KBM-7 (cell line): ENCODE results near the gene EIF4G1.
A peak's percentile ranks its signal among the peaks of the same experiment; 100 is the strongest.

Experiments used
- DNase-seq: peaks from one replicate; pipeline ENCODE4 v3.0.0-alpha.2; 2015
- in situ Hi-C: fragments of 300-500 bp; cut with MboI; formaldehyde crosslinking; loops from 2 replicates; pipeline ENCODE4 v1.14.3; 2020; ENCODE audit warnings: low sequenced_read_pairs, low pct_unique_long_range_greater_than_20kb, mixed read lengths

EIF4G1 gene

DNA sequence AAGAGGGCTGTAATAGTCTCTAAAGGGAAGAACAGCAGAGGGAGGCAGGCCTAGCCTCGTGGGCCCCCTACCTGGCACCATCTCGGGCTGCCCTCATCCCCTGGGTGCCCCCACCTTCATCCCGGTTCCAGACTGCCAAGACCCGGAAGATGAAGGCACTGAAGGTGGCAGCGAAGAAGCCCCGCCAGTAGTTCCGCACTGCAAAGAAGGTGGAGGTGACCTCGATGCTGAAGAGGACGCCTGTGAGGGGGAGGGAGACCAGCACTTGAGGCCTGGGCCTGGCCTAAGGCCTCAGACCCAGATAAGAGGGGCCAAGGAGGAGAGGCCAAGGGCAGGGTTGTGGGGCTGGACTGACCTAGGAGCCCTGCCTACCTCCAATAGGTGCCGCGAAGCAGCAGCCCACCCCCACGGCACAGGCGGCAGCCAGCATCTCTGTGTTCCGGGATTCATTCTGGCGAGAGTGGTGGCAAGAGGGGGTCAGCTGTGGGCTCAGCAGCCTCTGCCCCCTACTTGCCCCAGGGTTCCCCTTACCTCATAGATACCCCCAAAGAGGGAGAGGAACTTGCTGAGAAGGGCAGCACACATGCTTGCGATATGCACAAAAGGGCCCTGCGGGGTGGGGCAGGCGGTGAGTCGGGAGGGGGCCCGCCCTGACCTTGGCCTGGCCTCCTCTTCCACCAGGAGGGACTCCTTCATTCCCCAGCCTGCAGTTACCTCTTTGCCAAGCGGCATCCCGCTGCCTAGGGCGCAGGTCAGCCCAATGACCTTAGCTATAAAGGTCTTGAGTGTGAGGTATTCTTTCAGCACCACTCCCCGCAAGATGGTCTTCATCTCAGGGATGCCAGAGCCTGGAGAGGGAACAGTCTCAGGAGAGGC is 43.1 kb downstream of the EIF4G1 start:
- in situ Hi-C loops = loop anchor here (25.0 kb wide), 1 partner anchor 405 kb away; no protein-coding TSS in a partner anchor
- DNase-seq = no peak

DNA sequence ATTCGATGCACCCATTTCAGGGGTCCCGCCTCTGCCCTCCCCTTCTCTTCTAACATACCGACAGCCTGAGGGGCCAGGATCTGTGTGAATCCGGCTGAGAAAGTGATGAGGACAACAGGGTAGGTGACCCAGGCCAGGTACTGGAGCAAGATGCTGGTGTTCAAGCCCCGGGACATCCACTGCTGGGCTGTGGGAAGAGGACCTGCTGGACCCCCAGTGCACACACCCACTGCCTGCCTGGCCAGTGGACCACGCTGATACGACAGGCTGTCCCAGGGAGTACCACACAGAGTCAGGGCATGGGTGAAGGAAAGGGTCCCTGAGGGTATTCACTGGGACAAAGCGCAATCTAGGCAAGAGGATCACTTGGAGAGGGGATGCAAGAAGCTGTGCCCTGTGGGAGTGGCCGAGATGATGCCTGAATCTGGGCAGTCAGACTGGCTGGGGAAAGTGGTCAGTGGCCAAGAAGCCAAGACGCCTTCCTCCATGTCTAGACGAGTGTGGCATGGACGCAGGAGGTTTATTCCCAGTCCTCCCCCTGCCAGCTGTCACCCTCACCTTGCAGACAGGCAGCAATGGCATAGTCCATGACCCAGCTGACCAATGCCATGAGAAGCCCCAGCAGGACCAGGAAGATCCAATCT is 43.8 kb downstream of the EIF4G1 start:
- no peak for DNase-seq
- in situ Hi-C loops = loop anchor here (25.0 kb wide), 1 partner anchor 404 kb away; no protein-coding TSS in a partner anchor

GRCh38 chr3:184358921-184359350 is 44.5 kb downstream of the EIF4G1 start:
- no peak for DNase-seq
- in situ Hi-C loops = loop anchor here (25.0 kb wide), 1 partner anchor 403 kb away; no protein-coding TSS in a partner anchor

DNA sequence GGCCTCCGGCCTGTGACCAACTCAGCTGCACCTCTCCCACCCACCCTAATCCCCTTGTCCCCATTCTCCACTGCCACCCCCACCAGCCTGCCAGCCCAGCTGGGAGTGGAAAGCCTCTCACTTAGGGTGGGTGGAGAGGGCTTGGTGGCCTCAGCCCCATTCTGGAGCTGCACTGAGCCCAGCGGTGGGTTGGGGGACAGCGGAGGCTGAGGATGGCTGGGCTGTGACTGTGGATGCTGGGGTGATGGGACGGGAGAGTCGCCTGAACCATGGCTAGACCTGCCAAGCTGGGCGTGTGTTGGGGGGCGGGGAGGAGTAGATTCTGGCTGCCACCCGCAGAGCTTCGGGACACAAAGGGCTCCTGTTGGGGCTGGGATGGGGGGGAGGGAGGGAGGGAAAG is 45.2 kb downstream of the EIF4G1 start:
- in situ Hi-C loops = loop anchor here (25.0 kb wide), 1 partner anchor 403 kb away; no protein-coding TSS in a partner anchor
- no peak for DNase-seq

DNA sequence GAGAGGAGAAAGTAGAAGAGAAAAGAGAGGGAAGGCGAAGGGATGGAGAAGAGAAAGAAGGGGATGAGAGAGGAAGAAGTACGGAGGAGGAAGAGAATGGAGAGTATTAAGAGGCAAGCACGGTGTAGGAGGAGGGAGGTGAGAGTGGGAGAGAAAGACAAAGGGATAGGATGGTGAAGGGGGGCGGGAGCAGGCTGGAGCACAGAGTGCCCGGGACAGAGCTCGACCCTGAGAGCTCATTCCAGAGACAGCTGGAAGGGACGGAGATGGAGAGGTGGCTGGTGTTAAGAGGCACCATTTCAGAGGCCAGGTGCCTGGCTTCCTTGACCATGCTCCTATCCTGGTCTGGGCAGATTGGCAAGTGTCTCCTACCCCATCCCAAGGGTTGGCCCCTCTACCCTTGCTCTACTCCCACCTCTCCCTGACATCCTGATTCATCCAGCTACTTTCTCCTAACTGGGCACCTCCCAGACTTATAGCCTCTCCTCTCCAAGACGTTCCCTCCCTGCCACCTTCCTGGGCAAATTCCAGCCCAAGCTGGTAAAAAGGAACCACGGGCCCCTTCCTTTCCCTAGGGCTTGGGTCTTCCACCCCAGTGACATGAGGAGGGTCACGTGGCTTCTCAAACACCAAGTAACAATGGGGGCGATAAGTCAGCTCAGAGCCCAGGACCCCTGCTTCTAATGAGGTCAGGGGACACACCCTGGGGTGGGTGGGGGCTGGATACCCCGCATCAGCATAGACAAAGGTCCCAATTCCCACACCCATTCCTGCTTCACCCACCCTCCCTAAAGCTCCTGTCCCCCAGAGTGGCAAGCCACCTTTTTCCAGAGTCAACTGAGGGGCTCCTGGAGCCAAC is 45.9 kb downstream of the EIF4G1 start:
- DNase-seq = no peak
- in situ Hi-C loops = loop anchor here (25.0 kb wide), 1 partner anchor 402 kb away; no protein-coding TSS in a partner anchor

DNA sequence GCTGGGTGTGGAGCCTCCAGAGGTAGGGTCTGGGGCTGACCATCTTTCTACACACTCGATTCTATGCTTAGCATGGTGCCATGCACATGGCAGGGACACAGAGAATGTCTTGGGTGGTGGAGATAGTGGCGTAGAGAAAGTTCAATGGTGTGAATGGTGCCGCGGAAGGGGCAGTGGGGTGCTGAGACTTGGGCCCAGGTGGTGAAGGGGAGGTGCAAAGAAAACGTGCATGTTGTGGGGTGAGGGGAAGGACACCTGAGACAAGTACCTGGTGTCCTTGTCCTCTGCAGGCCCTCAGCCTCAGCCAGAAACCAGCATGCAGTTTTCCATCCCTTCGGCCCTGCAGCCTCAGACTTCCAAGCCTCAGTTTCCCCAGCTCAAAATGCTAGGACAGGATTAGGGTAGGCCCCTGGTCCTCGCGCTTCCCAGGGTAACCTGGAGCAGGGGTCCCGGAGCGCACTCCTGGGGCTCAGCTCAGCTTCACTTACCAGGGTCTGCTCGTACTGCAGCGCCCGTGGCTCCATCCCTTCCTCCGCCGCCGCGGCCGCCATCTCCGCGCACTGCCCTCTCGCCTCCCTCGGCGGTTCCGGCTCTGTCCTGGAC is 46.6 kb downstream of the EIF4G1 start:
- no peak for DNase-seq
- in situ Hi-C loops = loop anchor here (25.0 kb wide), 1 partner anchor 401 kb away; no protein-coding TSS in a partner anchor

DNA sequence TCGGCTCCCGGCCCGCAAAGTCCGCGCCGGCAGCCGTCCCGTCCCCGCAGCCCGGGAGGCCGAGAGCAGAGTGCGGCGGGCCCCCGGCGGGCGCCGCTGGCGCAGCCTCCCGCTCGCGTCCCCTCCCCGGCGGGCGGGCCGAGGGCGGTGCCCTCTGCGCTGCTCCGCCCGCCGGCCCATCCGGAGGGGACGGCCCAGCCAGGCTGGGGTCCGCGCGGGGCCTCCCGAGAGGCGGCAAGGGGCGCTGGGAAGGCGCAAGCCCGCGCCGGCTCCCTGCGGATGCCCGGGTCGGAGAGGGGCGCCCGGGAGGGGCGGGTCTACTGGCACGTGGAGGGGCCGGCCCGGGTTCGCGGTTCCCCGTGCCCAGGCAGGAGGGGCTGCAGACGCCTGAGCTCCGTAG is 47.1 kb downstream of the EIF4G1 start, which contains the start of the genes CLCN2 and POLR2H:
Gene CLCN2 (minus strand): TSS at position 74 of the 400 bp plus-strand sequence. CDS start 126 bp downstream, outside the sequence.
Gene POLR2H (plus strand): TSS at position 179 of the 400 bp plus-strand sequence. CDS start 1,783 bp downstream, outside the sequence.
- DNase-seq = no peak
- in situ Hi-C loops = loop anchor here (25.0 kb wide), 1 partner anchor 401 kb away; no protein-coding TSS in a partner anchor

GRCh38 chr3:184361932-184362667 is 47.7 kb downstream of the EIF4G1 start:
- peak; percentile 60 for DNase-seq
- in situ Hi-C loops = loop anchor here (25.0 kb wide), 1 partner anchor 400 kb away; no protein-coding TSS in a partner anchor

DNA sequence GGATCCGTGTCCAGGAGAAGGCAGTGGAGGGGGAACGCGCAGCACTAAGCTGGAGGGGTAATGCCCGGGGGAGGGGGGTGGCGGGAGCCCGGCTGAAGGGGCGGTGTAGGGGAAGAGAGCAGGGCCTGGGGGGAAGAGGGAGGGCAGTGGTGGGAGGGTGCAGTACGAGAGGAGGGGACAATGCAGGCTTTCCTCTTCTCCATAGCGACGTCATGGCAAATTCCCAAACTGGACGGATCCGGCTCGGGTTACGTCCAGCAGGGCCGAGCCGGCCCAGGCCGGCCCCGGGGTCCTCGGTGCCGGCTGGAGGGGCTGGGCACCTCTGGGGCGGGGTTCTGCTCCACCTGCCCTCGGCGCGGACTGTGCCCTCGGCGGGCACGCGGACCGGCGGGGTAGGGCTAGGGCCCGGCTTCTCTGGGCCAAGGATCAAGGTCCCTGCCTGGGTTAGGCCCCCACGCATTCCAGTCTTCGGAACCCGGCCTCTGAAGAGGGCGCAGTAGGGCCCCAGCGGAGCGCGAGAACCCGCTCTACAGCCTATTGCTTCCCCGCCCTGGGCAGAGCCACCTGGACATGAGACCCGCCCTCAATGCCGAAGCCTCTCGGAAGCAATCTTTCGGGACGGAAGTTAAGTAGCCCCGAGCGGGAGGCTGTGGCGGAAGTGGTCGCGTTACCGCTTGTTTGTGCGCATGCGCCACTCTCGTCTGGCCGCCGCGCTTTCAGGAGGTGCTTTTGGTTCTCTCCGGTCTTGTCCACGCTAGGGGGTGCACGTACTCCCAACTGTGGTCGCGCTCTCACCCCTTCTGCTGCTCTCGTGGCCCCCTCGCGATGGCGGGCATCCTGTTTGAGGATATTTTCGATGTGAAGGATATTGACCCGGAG is 48.5 kb downstream of the EIF4G1 start:
- DNase-seq = peak; percentile 98
- in situ Hi-C loops = loop anchor here (25.0 kb wide), 1 partner anchor 399 kb away; no protein-coding TSS in a partner anchor

DNA sequence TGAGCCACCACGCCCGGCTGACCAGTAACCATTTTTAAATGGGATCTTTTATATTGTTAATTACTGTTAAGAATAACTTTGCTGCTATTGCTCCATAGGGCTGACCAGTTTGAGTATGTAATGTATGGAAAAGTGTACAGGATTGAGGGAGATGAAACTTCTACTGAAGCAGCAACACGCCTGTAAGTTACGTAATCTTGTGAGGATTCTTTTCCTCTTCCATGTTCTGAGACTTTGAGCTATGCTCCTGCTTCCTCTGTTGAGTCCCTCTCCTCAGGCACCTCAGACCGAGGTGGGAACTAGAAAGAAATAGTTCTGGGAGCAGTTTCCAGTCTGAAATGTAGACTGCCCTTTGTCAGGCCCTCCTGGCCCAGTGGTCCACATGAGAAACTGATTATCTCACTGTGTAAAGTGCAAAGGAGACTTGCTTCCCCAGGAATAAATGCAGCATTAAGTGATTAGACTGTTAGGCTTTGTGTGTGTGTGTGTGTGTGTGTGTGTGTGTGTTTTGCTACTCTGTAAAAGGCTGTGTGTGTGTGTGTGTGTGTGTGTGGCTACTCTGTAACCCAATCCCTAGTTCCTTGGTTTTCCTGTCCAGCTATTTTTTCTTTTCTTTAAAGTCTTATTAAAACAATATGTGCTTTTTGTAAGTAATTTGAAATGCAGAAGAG is 52.3 kb downstream of the EIF4G1 start:
- in situ Hi-C loops = loop anchor here (25.0 kb wide), 1 partner anchor 396 kb away; no protein-coding TSS in a partner anchor
- no peak for DNase-seq

- in situ Hi-C loops = loop anchor here (25.0 kb wide), 1 partner anchor 394 kb away; no protein-coding TSS in a partner anchor
- no peak for DNase-seq
Observed at GRCh38 chr3:184368116-184368515, 53.7 kb downstream of the EIF4G1 start.

- DNase-seq = no peak
- in situ Hi-C loops = loop anchor here (25.0 kb wide), 1 partner anchor 394 kb away; no protein-coding TSS in a partner anchor
Observed at GRCh38 chr3:184368586-184369183, 54.3 kb downstream of the EIF4G1 start.

- in situ Hi-C loops = loop anchor here (25.0 kb wide), 1 partner anchor 391 kb away; no protein-coding TSS in a partner anchor
- DNase-seq = peak; percentile 89
Observed at GRCh38 chr3:184371570-184372018, 57.2 kb downstream of the EIF4G1 start.

DNA sequence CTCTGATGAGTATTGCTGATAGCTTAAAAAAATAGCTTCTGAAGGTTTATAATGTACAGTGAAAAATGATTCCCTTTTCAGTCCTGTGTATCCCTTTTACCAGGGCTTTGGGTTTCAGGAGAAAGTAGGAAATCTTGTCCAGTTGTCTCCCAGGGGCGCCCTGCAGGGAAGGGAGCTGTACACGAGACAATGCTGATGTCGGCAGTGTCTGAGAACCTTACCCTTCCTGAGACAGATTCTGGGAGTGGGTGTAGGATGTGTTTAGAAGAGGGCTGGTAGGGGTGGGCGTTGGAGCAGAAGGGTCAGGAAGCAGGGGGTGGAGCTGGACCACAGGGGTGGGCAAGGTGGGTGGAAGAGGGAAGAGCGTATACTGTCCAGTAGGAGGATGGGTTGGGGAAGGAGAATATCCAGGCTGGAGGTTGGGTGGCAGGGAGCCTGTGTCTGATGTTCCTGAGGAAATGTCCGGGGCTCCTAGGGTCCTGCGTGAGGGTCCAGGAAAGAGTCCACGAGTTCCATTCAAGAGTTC is 58.0 kb downstream of the EIF4G1 start:
- in situ Hi-C loops = loop anchor here (25.0 kb wide), 1 partner anchor 390 kb away; no protein-coding TSS in a partner anchor
- DNase-seq = no peak

DNA sequence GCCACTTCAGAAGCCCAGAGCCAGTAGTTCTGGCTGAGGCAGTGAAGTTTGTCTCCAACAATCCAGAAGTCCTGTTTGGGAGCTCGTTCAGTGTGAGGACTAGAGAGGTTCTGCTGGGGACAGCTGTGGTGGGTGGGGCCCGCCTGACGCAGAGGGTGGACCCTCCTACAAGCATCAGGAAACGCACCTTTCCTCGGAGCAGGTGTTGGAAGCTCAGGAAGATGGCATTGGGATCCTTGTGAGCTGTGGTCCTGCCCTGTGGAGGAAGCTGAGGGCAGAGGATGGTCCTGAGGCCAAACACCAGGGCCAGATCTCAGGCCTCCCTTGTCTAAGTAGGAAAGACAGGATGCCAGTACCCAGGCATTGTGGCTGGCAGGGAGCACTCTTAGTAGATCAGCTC is 58.5 kb downstream of the EIF4G1 start:
- in situ Hi-C loops = loop anchor here (25.0 kb wide), 1 partner anchor 389 kb away; no protein-coding TSS in a partner anchor
- no peak for DNase-seq
